Esophagus squamous epithelium (tissue), 5 donors: ENCODE measurements around the gene CELA3B. TPM values are rescaled to one million over a fixed set of nuclear protein-coding genes. Genes with fewer than 3 reads are reported as not detected.
A peak's percentile ranks its signal among the peaks of the same experiment; 100 is the strongest.
"Not testable (repeated sequence)": the region's sequence is repeated elsewhere in the genome, so short reads cannot be mapped to it uniquely, and the experiment has no call there.

ENCODE experiments used
- DNase-seq: peaks from one replicate; lab custom pipeline; 2025; lab: John Stamatoyannopoulos, UW
- H3K27ac ChIP-seq, 4 donors: fragments of 200-600 bp; sonication (generic); one replicate each; pipeline ENCODE4 v1.5.1; 2016 to 2019; ENCODE audit warnings: mild to moderate bottlenecking in 1 of 4
- H3K27me3 ChIP-seq, 4 donors: fragments of 200-600 bp; sonication (generic); 1 replicate in 3 of 4; 2 replicates in 1 of 4; pipeline versions ENCODE4 v1.5.1 to v1.6.0; 2017 to 2021; ENCODE audit warnings: antibody characterized with exemption in 1 of 4
- H3K36me3 ChIP-seq, 3 donors: fragments of 200-600 bp; sonication (generic); one replicate each; pipeline ENCODE4 v1.5.1; 2016 to 2019
- H3K4me1 ChIP-seq, 3 donors: fragments of 200-600 bp; sonication (generic); one replicate each; pipeline ENCODE4 v1.5.1; 2017 to 2019
- H3K4me3 ChIP-seq, 4 donors: fragments of 200-600 bp; sonication (generic); 1 replicate in 3 of 4; 2 replicates in 1 of 4; pipeline ENCODE4 v1.5.1; 2016 to 2019; ENCODE audit warnings: mild to moderate bottlenecking in 2 of 4, moderate library complexity in 1 of 4
- H3K9me3 ChIP-seq, 3 donors: fragments of 200-600 bp; sonication (generic); one replicate each; pipeline ENCODE4 v1.5.1; 2016 to 2019
- POLR2A ChIP-seq, 4 donors: fragments of 450-650 bp; IDR thresholded peaks; one replicate each; pipeline ENCODE4 v1.6.1; 2017; ENCODE audit warnings: antibody characterized with exemption in 4 of 4, mild to moderate bottlenecking in 4 of 4, moderate library complexity in 3 of 4
- WGBS, 2 donors: methylation state at CpG; one replicate each; pipeline ENCODE4 v1.1.5; 2018; 5-methylcytosine and 5-hydroxymethylcytosine counted together
- intact Hi-C: fragments of 100-400 bp; cut with DNase I; formaldehyde crosslinking; loops from one replicate; pipeline ENCODE4 v1.15.0; 2022
- total RNA-seq, 4 donors: library from RNA; depleted of rRNA; stranded (reverse); fragments of >200 nt; gene quantifications; one replicate each; pipeline ENCODE4 v1.1.0, GENCODE V29; 2016
- TF ChIP-seq, protein P1 (sequence below), 6 experiments: fragments of 450-650 bp in 4 of 6; fragments of 200-600 bp in 2 of 6; sonication (generic) in 2 of 6; IDR thresholded peaks; one replicate each; pipeline ENCODE4 v1.5.1; 2016 to 2019; ENCODE audit warnings: antibody characterized with exemption in 6 of 6, mild to moderate bottlenecking in 4 of 6, moderate library complexity in 4 of 6
- donor health status: DM: yes; HTN: yes; CAD: no.

The CELA3B gene, protein sequence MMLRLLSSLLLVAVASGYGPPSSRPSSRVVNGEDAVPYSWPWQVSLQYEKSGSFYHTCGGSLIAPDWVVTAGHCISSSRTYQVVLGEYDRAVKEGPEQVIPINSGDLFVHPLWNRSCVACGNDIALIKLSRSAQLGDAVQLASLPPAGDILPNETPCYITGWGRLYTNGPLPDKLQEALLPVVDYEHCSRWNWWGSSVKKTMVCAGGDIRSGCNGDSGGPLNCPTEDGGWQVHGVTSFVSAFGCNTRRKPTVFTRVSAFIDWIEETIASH
- total RNA-seq, result not detected

DNA sequence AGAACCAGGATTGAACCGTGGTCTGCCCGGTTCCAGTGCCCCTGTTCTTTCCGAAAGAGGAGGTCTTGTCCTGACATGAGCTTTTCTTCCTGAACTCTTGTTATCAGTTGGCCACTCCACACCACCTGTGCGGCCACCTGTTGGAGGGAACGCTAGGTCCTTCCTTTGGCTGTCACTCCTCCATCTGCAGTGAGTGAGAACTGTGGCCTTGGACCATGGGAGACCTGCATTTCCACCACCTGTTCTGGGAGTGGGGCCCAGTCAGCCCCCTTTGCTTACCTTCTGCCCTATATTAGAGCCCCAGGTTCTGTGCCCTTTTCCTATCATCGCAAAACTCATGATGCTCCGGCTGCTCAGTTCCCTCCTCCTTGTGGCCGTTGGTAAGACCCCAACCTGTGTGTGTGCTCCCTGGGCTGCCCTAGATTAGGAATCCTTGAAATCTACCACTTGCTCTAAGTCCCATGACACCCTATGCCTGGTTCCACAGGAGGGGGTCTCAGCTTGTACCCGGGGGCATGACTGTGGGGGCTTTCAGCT is at the start of gene CELA3B:
TSS of gene CELA3B (plus strand) at position 320 of the 537 bp plus-strand sequence. CDS start at position 338, 18 bp downstream.
- H3K4me1 ChIP-seq, H3K27ac ChIP-seq, DNase-seq, H3K9me3 ChIP-seq, H3K4me3 ChIP-seq, intact Hi-C loops, H3K27me3 ChIP-seq, H3K36me3 ChIP-seq: not testable (repeated sequence)
- 92 to 96% methylated on average over 8 to 9 of the region's 9 CpGs for WGBS, 2 donors

GRCh38 chr1:21927533-21928237 is 49.1 kb upstream of the CELA3B start:
- Histone ChIP-seq H3K4me1 (peaks cover 49 to 99% (median 81%) of the 10 kb centered on the region in 3 donors), H3K27ac (peak overlapping the region; percentile 75 to 97 (median 92)), H3K27me3 (no peaks in the 10 kb centered on the region), H3K9me3 (no peaks in the 10 kb centered on the region), H3K4me3 (peak overlapping the region in 1 of 4 donors; percentile 30), H3K36me3 (peaks cover 0 to 10% (median 0%) of the 10 kb centered on the region in 3 donors)
- intact Hi-C loops, result no loop called here
- DNase-seq, result no peak
- TF ChIP-seq, protein P1, sequence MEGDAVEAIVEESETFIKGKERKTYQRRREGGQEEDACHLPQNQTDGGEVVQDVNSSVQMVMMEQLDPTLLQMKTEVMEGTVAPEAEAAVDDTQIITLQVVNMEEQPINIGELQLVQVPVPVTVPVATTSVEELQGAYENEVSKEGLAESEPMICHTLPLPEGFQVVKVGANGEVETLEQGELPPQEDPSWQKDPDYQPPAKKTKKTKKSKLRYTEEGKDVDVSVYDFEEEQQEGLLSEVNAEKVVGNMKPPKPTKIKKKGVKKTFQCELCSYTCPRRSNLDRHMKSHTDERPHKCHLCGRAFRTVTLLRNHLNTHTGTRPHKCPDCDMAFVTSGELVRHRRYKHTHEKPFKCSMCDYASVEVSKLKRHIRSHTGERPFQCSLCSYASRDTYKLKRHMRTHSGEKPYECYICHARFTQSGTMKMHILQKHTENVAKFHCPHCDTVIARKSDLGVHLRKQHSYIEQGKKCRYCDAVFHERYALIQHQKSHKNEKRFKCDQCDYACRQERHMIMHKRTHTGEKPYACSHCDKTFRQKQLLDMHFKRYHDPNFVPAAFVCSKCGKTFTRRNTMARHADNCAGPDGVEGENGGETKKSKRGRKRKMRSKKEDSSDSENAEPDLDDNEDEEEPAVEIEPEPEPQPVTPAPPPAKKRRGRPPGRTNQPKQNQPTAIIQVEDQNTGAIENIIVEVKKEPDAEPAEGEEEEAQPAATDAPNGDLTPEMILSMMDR (IDR thresholded peaks at IDR 0.05), result no peak
- TF ChIP-seq POLR2A (IDR thresholded peaks at IDR 0.05), result peak in 1 of 4 donors; percentile 23
- 66 to 69% methylated on average over 2 to 7 of the region's 12 CpGs for WGBS, 2 donors

- Histone ChIP-seq H3K4me1 (peaks cover 55 to 99% (median 84%) of the 10 kb centered on the region in 3 donors), H3K27ac (peak overlapping the region; percentile 88 to 97 (median 92)), H3K36me3 (peaks cover 0 to 10% (median 0%) of the 10 kb centered on the region in 3 donors), H3K27me3 (no peaks in the 10 kb centered on the region), H3K9me3 (no peaks in the 10 kb centered on the region), H3K4me3 (no peak overlapping the region)
- 51 to 65% methylated on average over 7 to 8 of the region's 8 CpGs for WGBS, 2 donors
- intact Hi-C loops, result no loop called here
- TF ChIP-seq, protein P1 (IDR thresholded peaks at IDR 0.05), result no peak
- no peak for TF ChIP-seq POLR2A (IDR thresholded peaks at IDR 0.05)
- no peak for DNase-seq
These were observed 46.7 kb upstream of the CELA3B start for GRCh38 chr1:21930080-21930571.

DNA sequence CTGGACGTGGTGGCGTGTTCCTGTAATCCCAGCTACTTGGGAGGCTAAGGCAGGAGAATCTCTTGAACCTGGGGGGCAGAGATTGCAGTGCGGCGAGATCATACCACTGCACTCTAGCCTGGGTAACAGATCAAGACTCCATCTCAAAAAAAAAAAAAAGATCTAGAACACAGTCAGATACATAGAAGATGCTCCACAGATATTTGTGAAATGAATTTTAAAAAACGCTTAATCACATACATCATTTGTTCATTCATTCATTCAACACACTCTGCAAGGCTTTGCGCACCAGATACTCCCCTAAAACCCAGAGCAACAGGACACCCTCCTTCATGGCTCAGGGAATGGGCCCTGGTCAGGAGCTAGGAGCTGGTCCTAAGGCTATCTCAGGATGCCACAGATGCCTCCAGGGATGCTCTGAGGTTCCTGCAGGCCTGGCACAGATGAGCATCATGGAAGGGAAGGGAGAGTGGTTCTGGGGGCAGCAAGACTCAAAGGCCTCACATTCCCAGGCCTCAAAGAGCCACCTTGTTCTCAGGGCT is 46.1 kb upstream of the CELA3B start:
- no peak for DNase-seq
- Histone ChIP-seq H3K4me3 (no peak overlapping the region), H3K36me3 (peaks cover 0 to 10% (median 0%) of the 10 kb centered on the region in 3 donors), H3K9me3 (no peaks in the 10 kb centered on the region), H3K27me3 (no peaks in the 10 kb centered on the region), H3K4me1 (peaks cover 56 to 99% (median 84%) of the 10 kb centered on the region in 3 donors), H3K27ac (peak overlapping the region; percentile 88 to 97 (median 92))
- TF ChIP-seq POLR2A (IDR thresholded peaks at IDR 0.05), result no peak
- TF ChIP-seq, protein P1 (IDR thresholded peaks at IDR 0.05), result no peak
- WGBS, 2 donors, result 83 to 87% methylated on average over 6 of the region's 6 CpGs
- intact Hi-C loops, result no loop called here
